Panc1 (cell line): ENCODE measurements around the gene UQCC3. TPM values are rescaled to one million over a fixed set of nuclear protein-coding genes. Genes with fewer than 3 reads are reported as not detected.

Experiments
- ATAC-seq: fragments of 200-7000 bp; cut with Tn5 transposase; 2 replicates; pipeline ENCODE4 v1.9.1; 2020; ENCODE audit warnings: mild to moderate bottlenecking, moderate library complexity
- BruUV-seq: library from RNA; stranded (reverse); fragments of 400-500 nt; replicated peaks from 2 replicates; lab custom pipeline; 2021; lab: Mats Ljungman, UMichigan
- CTCF ChIA-PET: fragments of 300-600 bp; sonication (Branson Sonifier 250); formaldehyde crosslinking; loops from one replicate; lab custom pipeline; 2022; ENCODE audit warnings: antibody characterized with exemption; lab: Charles Lee
- POLR2A ChIA-PET: fragments of 300-600 bp; sonication (Branson Sonifier 250); formaldehyde crosslinking; loops from one replicate; lab custom pipeline; 2022; ENCODE audit warnings: antibody characterized with exemption; lab: Charles Lee
- DNase-seq: peaks from one replicate; pipeline ENCODE4 v3.0.0-alpha.2; 2010; ENCODE audit warnings: low read depth, low spot score
- H3K27ac ChIP-seq: 2 replicates; pipeline ENCODE4 v1.5.1; 2011; ENCODE audit warnings: mild to moderate bottlenecking, low read length, inconsistent platforms
- H3K27me3 ChIP-seq: fragments of 200-500 bp; sonication (Bioruptor generic); 2 replicates; pipeline ENCODE4 v1.6.0; 2014; ENCODE audit warnings: low read length, inconsistent platforms; ENCODE audit not compliant: control insufficient read depth, insufficient read depth
- H3K36me3 ChIP-seq: fragments of 200-500 bp; sonication (Bioruptor generic); 2 replicates; pipeline ENCODE4 v1.5.1; 2014; ENCODE audit warnings: inconsistent platforms, mild to moderate bottlenecking, low read length, moderate library complexity; ENCODE audit not compliant: control insufficient read depth, insufficient read depth
- H3K4me1 ChIP-seq: 2 replicates; pipeline ENCODE4 v1.5.1; 2011; ENCODE audit warnings: inconsistent platforms, mild to moderate bottlenecking, low read length, moderate library complexity; ENCODE audit not compliant: control insufficient read depth, insufficient read depth
- H3K4me3 ChIP-seq, 2 experiments: 2 replicates each; pipeline ENCODE4 v1.5.1; 2011 to 2012; ENCODE audit warnings: low read depth in 2 of 2, low read length in 2 of 2, mild to moderate bottlenecking in 2 of 2, inconsistent platforms in 1 of 2, moderate library complexity in 1 of 2
- H3K9me3 ChIP-seq: fragments of 200-500 bp; sonication (Bioruptor generic); 2 replicates; pipeline ENCODE4 v1.5.1; 2014; ENCODE audit warnings: low read depth, mild to moderate bottlenecking, inconsistent platforms, low read length, moderate library complexity; ENCODE audit not compliant: control insufficient read depth, insufficient read depth
- CTCF ChIP-seq: fragments of 450-650 bp; IDR thresholded peaks from 2 replicates; pipeline ENCODE4 v1.5.1; 2017; ENCODE audit warnings: mild to moderate bottlenecking
- POLR2AphosphoS5 ChIP-seq: IDR thresholded peaks from 2 replicates; pipeline ENCODE4 v1.6.1; 2012; ENCODE audit warnings: mild to moderate bottlenecking, low read depth, low read length, moderate library complexity
- SIN3A ChIP-seq: IDR thresholded peaks from 2 replicates; pipeline ENCODE4 v1.6.1; 2012; ENCODE audit warnings: low read depth, mild to moderate bottlenecking, low read length, moderate library complexity, borderline replicate concordance; ENCODE audit not compliant: insufficient read depth
- TCF7L2 ChIP-seq: IDR thresholded peaks from 2 replicates; pipeline ENCODE4 v1.6.1; 2011; ENCODE audit warnings: mild to moderate bottlenecking, low read depth, low read length, inconsistent platforms
- in situ Hi-C: cut with HindIII; loops from 2 replicates; pipeline ENCODE4 v1.10.0; 2016; ENCODE audit warnings: low sequenced_read_pairs, low pct_unique_long_range_greater_than_20kb
- intact Hi-C: fragments of 100-400 bp; cut with micrococcal nuclease; formaldehyde crosslinking; loops from one replicate; pipeline ENCODE4 v1.10.0; 2022; ENCODE audit not compliant: unreplicated experiment
- total RNA-seq: library from RNA; stranded (reverse); gene quantifications from one replicate; pipeline ENCODE4 v1.2.1, GENCODE V29; 2021; ENCODE audit not compliant: unreplicated experiment
- TF ChIP-seq, protein P1 (sequence below), 2 experiments: IDR thresholded peaks; 2 replicates each; pipeline ENCODE4 v1.6.1; 2011 to 2012; ENCODE audit warnings: low read depth in 2 of 2, control low read depth in 1 of 2, low read length in 1 of 2, mild to moderate bottlenecking in 1 of 2, moderate library complexity in 1 of 2; ENCODE audit not compliant: insufficient read depth in 1 of 2

Gene UQCC3
- total RNA-seq, 1 experiment from 2014 or later: 7.4 TPM

GRCh38 chr11:62645946-62646824, 25.3 kb upstream of the UQCC3 start, which contains the start of gene GANAB:
Gene GANAB (minus strand): TSS chr11:62646613. CDS start chr11:62646599, 14 bp downstream.
- Histone ChIP-seq H3K27ac (peak within 1 kb of the TSS; percentile 80), H3K4me3 (peak within 1 kb of the TSS; percentile 69 to 92), H3K9me3 (no peaks in the 10 kb centered on the region), H3K36me3 (no peaks in the 10 kb centered on the region), H3K27me3 (no peaks in the 10 kb centered on the region), H3K4me1 (peaks cover 21% of the 10 kb centered on the region)
- in situ Hi-C loops: no loop called here
- POLR2A ChIA-PET: interaction anchor here (0.5 to 0.6 kb wide), 4 partner anchors 10 to 40 kb away, joined by 3 to 13 read pairs (median 6); partner anchors contain the start of genes C11orf98 and CSKMT
- TF ChIP-seq, protein P1, sequence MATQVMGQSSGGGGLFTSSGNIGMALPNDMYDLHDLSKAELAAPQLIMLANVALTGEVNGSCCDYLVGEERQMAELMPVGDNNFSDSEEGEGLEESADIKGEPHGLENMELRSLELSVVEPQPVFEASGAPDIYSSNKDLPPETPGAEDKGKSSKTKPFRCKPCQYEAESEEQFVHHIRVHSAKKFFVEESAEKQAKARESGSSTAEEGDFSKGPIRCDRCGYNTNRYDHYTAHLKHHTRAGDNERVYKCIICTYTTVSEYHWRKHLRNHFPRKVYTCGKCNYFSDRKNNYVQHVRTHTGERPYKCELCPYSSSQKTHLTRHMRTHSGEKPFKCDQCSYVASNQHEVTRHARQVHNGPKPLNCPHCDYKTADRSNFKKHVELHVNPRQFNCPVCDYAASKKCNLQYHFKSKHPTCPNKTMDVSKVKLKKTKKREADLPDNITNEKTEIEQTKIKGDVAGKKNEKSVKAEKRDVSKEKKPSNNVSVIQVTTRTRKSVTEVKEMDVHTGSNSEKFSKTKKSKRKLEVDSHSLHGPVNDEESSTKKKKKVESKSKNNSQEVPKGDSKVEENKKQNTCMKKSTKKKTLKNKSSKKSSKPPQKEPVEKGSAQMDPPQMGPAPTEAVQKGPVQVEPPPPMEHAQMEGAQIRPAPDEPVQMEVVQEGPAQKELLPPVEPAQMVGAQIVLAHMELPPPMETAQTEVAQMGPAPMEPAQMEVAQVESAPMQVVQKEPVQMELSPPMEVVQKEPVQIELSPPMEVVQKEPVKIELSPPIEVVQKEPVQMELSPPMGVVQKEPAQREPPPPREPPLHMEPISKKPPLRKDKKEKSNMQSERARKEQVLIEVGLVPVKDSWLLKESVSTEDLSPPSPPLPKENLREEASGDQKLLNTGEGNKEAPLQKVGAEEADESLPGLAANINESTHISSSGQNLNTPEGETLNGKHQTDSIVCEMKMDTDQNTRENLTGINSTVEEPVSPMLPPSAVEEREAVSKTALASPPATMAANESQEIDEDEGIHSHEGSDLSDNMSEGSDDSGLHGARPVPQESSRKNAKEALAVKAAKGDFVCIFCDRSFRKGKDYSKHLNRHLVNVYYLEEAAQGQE (IDR thresholded peaks at IDR 0.05; ENCODE audit: insufficient read depth in 1 of 2, low read depth in 2 of 2, low read length in 1 of 2): no peak
- TF ChIP-seq POLR2AphosphoS5: peak; percentile 97
- TF ChIP-seq SIN3A: peak; percentile 84; the same call in 1 of the 2 replicates
- CTCF ChIA-PET: no interaction called here
- no TSS peak for BruUV-seq
- ATAC-seq (peak; percentile 98), DNase-seq (peak; percentile 80)
- intact Hi-C loops: no loop called here

- POLR2A ChIA-PET: interaction anchor here (0.6 kb wide), 2 partner anchors 9 to 19 kb away, joined by 3 to 9 read pairs; partner anchors contain the start of genes C11orf98 and CSKMT
- H3K4me1 ChIP-seq: peaks cover 21% of the 10 kb centered on the region
- no peaks in the 10 kb centered on the region for H3K36me3 ChIP-seq
- in situ Hi-C loops (no loop called here), intact Hi-C loops (no loop called here)
- H3K27me3 ChIP-seq: no peaks in the 10 kb centered on the region
- ATAC-seq: peak; percentile 41
- no TSS peak for BruUV-seq
- H3K9me3 ChIP-seq: no peaks in the 10 kb centered on the region
- no peak for DNase-seq
- H3K4me3 ChIP-seq: peak overlapping the region; percentile 69 to 92
- CTCF ChIA-PET: no interaction called here
- TF ChIP-seq TCF7L2 (no peak), SIN3A (no peak), CTCF (no peak), POLR2AphosphoS5 (no peak)
- TF ChIP-seq, protein P1 (IDR thresholded peaks at IDR 0.05; ENCODE audit: insufficient read depth in 1 of 2, low read depth in 2 of 2, low read length in 1 of 2): no peak
- H3K27ac ChIP-seq: peak overlapping the region; percentile 71
Measured at GRCh38 chr11:62646825-62647608, 24.5 kb upstream of the UQCC3 start.
